Measurements from ENCODE around the gene GFOD1. TPM values are rescaled to one million over a fixed set of nuclear protein-coding genes. Genes with fewer than 3 reads are reported as not detected.

GFOD1 gene
- total RNA-seq, 1 experiment from 2014 or later = 6.1 TPM

DNA sequence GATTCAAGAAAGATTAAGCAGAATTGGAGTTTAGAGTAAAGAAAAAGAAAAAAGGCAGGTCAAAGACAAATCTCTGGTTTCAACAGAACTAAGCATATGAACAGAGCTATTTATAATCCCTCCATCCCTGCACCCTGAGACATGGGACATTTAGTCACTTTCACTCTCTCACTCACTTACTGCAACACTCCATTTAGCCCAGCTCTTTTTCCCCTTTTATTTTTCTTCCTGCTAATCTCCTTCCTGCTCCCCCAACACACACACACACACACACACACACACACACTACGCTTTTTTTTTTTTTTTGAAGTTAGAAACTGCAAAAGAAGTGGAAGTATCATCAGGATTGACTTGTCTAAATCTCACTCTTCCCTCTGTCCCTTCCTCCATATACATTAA lies 113.9 kb downstream of the GFOD1 start:
- no peak overlapping the region for H3K18ac ChIP-seq (ENCODE audit: insufficient read length, low read depth, low read length)
- H2BK15ac ChIP-seq (ENCODE audit: low read depth, low read length) = no peak overlapping the region
- Mint-ChIP-seq H3K36me3 (ENCODE audit: insufficient read depth in 1 of 3, low read depth in 3 of 3) (no peaks in the 10 kb centered on the region), H3K9me3 (no peaks in the 10 kb centered on the region), H3K27me3 (ENCODE audit: low read depth) (no peaks in the 10 kb centered on the region; the same call in 1 of the 2 replicates), H3K4me1 (peaks cover 14 to 25% of the 10 kb centered on the region in 2 experiments), H3K27ac (no peak overlapping the region), H3K4me3 (no peak overlapping the region)
- H3T11ph ChIP-seq (ENCODE audit: low read length) = no peak overlapping the region
- H3K14ac ChIP-seq (ENCODE audit: insufficient read depth, low read length) = no peak overlapping the region
- H3K4ac ChIP-seq (ENCODE audit: low read depth, low read length) = no peak overlapping the region
- no peaks in the 10 kb centered on the region for H3K79me2 ChIP-seq (ENCODE audit: insufficient read depth, low read length)
- H4K5ac ChIP-seq (ENCODE audit: insufficient read length, low read depth, low read length) = no peak overlapping the region
- no peak overlapping the region for H2BK120ac ChIP-seq (ENCODE audit: low read depth, low read length, poor library complexity, severe bottlenecking)
- no peak overlapping the region for H4K91ac ChIP-seq (ENCODE audit: insufficient read length, low read depth, low read length)
- no peak overlapping the region for H3K27ac ChIP-seq (ENCODE audit: insufficient read length, low read depth, low read length)
- no peak overlapping the region for H4K8ac ChIP-seq (replicated peaks; ENCODE audit: insufficient read length, low read depth, low read length)
- DNase-seq = no peak
- no peak overlapping the region for H3K23ac ChIP-seq (ENCODE audit: insufficient read length, low read depth, low read length)
- H4K20me1 ChIP-seq (ENCODE audit: control insufficient read depth, insufficient read depth, insufficient read length) = no peaks in the 10 kb centered on the region
- H3K9me3 ChIP-seq (ENCODE audit: control insufficient read depth, low read depth, low read length) = no peaks in the 10 kb centered on the region
- H3K79me1 ChIP-seq (ENCODE audit: insufficient read depth, low read depth, low read length, poor library complexity, severe bottlenecking) = no peaks in the 10 kb centered on the region
- no peak overlapping the region for H3K9ac ChIP-seq (ENCODE audit: extremely low read depth, insufficient read length, low read length)
- no peak overlapping the region for H2BK20ac ChIP-seq (ENCODE audit: low read depth, low read length, poor library complexity, severe bottlenecking)
- H3K23me2 ChIP-seq (ENCODE audit: insufficient read length, low read depth, low read length, poor library complexity, severe bottlenecking) = no peaks in the 10 kb centered on the region
- no peak overlapping the region for H2BK5ac ChIP-seq (ENCODE audit: insufficient read length, low read length)
- no peaks in the 10 kb centered on the region for H3K4me1 ChIP-seq (ENCODE audit: insufficient read depth, low read length)
- WGBS (ENCODE audit: extremely low coverage, insufficient read length, low lambda C conversion rate) = no CpG with 5 or more reads among the region's 1 CpG
- no peaks in the 10 kb centered on the region for H3K27me3 ChIP-seq (ENCODE audit: insufficient read depth, low read length)
- H3K56ac ChIP-seq (ENCODE audit: insufficient read length, low read depth, low read length) = no peak overlapping the region
- TF ChIP-seq, protein P1, sequence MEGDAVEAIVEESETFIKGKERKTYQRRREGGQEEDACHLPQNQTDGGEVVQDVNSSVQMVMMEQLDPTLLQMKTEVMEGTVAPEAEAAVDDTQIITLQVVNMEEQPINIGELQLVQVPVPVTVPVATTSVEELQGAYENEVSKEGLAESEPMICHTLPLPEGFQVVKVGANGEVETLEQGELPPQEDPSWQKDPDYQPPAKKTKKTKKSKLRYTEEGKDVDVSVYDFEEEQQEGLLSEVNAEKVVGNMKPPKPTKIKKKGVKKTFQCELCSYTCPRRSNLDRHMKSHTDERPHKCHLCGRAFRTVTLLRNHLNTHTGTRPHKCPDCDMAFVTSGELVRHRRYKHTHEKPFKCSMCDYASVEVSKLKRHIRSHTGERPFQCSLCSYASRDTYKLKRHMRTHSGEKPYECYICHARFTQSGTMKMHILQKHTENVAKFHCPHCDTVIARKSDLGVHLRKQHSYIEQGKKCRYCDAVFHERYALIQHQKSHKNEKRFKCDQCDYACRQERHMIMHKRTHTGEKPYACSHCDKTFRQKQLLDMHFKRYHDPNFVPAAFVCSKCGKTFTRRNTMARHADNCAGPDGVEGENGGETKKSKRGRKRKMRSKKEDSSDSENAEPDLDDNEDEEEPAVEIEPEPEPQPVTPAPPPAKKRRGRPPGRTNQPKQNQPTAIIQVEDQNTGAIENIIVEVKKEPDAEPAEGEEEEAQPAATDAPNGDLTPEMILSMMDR (conservative IDR thresholded peaks at IDR 0.05) = no peak
- H3K4me2 ChIP-seq (ENCODE audit: insufficient read depth, insufficient read length, low read length) = no peak overlapping the region
- no peak overlapping the region for H2AK5ac ChIP-seq (ENCODE audit: insufficient read length, low read length)
- H2AFZ ChIP-seq (ENCODE audit: low read length) = no peak overlapping the region
- no peak overlapping the region for H2BK12ac ChIP-seq (ENCODE audit: insufficient read length, low read depth, low read length)
